B cell (primary cell): ENCODE measurements around the gene CNGB1. TPM values are rescaled to one million over a fixed set of nuclear protein-coding genes. Genes with fewer than 3 reads are reported as not detected.

ENCODE experiments used
- ATAC-seq: fragments of 200-7000 bp; cut with Tn5 transposase; one replicate; pipeline ENCODE4 v1.10.0; 2021; ENCODE audit warnings: low read depth, mild to moderate bottlenecking, moderate number of reproducible peaks, moderate library complexity
- CTCF ChIA-PET: fragments of 350-600 bp; sonication (Branson Sonifier 250); formaldehyde crosslinking; loops from one replicate; lab custom pipeline; 2021; ENCODE audit warnings: antibody characterized with exemption, inconsistent platforms; lab: Charles Lee
- POLR2A ChIA-PET: fragments of 350-600 bp; sonication (Branson Sonifier 250); formaldehyde crosslinking; loops from one replicate; lab custom pipeline; 2021; ENCODE audit warnings: antibody characterized with exemption; lab: Charles Lee
- DNase-seq: peaks from one replicate; pipeline ENCODE4 v3.0.0; 2013
- H2AFZ ChIP-seq: 2 replicates; pipeline ENCODE4 v1.6.1; 2012; ENCODE audit warnings: mild to moderate bottlenecking, low read depth, low read length; ENCODE audit not compliant: insufficient read depth, poor library complexity, severe bottlenecking
- H3K27ac ChIP-seq, 2 donors: 1 replicate in 1 of 2; 2 replicates in 1 of 2; pipeline ENCODE4 v1.5.1; 2012 to 2013; ENCODE audit warnings: low read length in 2 of 2, mild to moderate bottlenecking in 2 of 2, moderate library complexity in 1 of 2
- H3K27me3 ChIP-seq, 4 experiments: fragments of 200-600 bp in 1 of 4; sonication (generic) in 1 of 4; replicated peaks in 1 of 4; 1 replicate in 2 of 4; 2 replicates in 2 of 4; pipeline versions ENCODE4 v1.6.1 to v1.7.0; 2013 to 2016; ENCODE audit warnings: low read length in 3 of 4, mild to moderate bottlenecking in 2 of 4, mixed read lengths in 1 of 4, moderate library complexity in 1 of 4; ENCODE audit not compliant: insufficient read depth in 4 of 4, control insufficient read depth in 3 of 4; ENCODE audit errors: control extremely low read depth in 1 of 4
- H3K36me3 ChIP-seq, 2 experiments: replicated peaks in 1 of 2; 1 replicate in 1 of 2; 2 replicates in 1 of 2; pipeline versions ENCODE4 v1.6.1 to v1.7.1; 2013; ENCODE audit warnings: low read length in 1 of 2; ENCODE audit not compliant: insufficient read depth in 2 of 2, control insufficient read depth in 1 of 2; ENCODE audit errors: control extremely low read depth in 1 of 2, extremely low read depth in 1 of 2
- H3K4me1 ChIP-seq, 2 donors: fragments of 200-600 bp in 1 of 2; sonication (generic) in 1 of 2; 1 replicate in 1 of 2; 2 replicates in 1 of 2; pipeline versions ENCODE4 v1.5.1 to v1.6.1; 2013 to 2017; ENCODE audit warnings: low read length in 2 of 2; ENCODE audit not compliant: control insufficient read depth in 2 of 2, insufficient read depth in 2 of 2
- H3K4me2 ChIP-seq: replicated peaks from 2 replicates; pipeline ENCODE3; 2012; ENCODE audit warnings: mild to moderate bottlenecking, low read depth, low read length; ENCODE audit not compliant: poor library complexity, severe bottlenecking
- H3K4me3 ChIP-seq, 5 experiments: fragments of 200-600 bp in 1 of 5; sonication (generic) in 1 of 5; 1 replicate in 3 of 5; 2 replicates in 2 of 5; pipeline versions ENCODE4 v1.5.1 to v1.7.0; 2011 to 2016; ENCODE audit warnings: low read length in 4 of 5, mild to moderate bottlenecking in 4 of 5, low read depth in 2 of 5, control low read depth in 1 of 5, moderate library complexity in 1 of 5; ENCODE audit not compliant: insufficient read depth in 1 of 5; ENCODE audit errors: control extremely low read depth in 1 of 5, extremely low read depth in 1 of 5
- H3K79me2 ChIP-seq: fragments of 200-600 bp; sonication (generic); one replicate; pipeline ENCODE4 v1.6.0; 2016; ENCODE audit warnings: low read length; ENCODE audit not compliant: control insufficient read depth, insufficient read depth
- H3K9ac ChIP-seq: fragments of 200-600 bp; sonication (generic); 2 replicates; pipeline ENCODE4 v1.6.1; 2017; ENCODE audit warnings: mild to moderate bottlenecking, low read length, moderate library complexity
- H3K9me3 ChIP-seq, 3 donors: one replicate each; pipeline versions ENCODE4 v1.6.1 to v1.7.1; 2013; ENCODE audit warnings: low read length in 2 of 3; ENCODE audit not compliant: control insufficient read depth in 2 of 3, insufficient read depth in 1 of 3; ENCODE audit errors: control extremely low read depth in 1 of 3
- H4K20me1 ChIP-seq: 2 replicates; pipeline ENCODE4 v1.6.0; 2012; ENCODE audit warnings: mild to moderate bottlenecking, low read length; ENCODE audit not compliant: insufficient read depth, control insufficient read depth, poor library complexity, severe bottlenecking
- H3K27ac Mint-ChIP-seq: one replicate; pipeline ENCODE4 v1.8.0; 2021; ENCODE audit warnings: mixed read lengths
- H3K27me3 Mint-ChIP-seq: one replicate; pipeline ENCODE4 v1.8.0; 2021; ENCODE audit warnings: mixed read lengths
- H3K4me1 Mint-ChIP-seq: one replicate; pipeline ENCODE4 v1.8.0; 2021; ENCODE audit warnings: mixed read lengths
- H3K4me3 Mint-ChIP-seq: one replicate; pipeline ENCODE4 v1.8.0; 2021; ENCODE audit warnings: mixed read lengths
- H3K9me3 Mint-ChIP-seq: one replicate; pipeline ENCODE4 v1.8.0; 2022; ENCODE audit warnings: mixed read lengths; ENCODE audit not compliant: insufficient read depth
- EZH2 ChIP-seq: IDR thresholded peaks from 2 replicates; pipeline ENCODE4 v1.6.1; 2012; ENCODE audit warnings: borderline replicate concordance, low read depth, mild to moderate bottlenecking, moderate library complexity, low read length; ENCODE audit not compliant: insufficient read depth, poor library complexity, severe bottlenecking
- WGBS: methylation state at CpG from one replicate; pipeline ENCODE4 v1.1.5; 2013; ENCODE audit warnings: missing lambda C conversion rate; ENCODE audit not compliant: insufficient coverage; 5-methylcytosine and 5-hydroxymethylcytosine counted together
- intact Hi-C: fragments of 100-400 bp; cut with micrococcal nuclease; formaldehyde crosslinking; loops from one replicate; pipeline ENCODE4 v1.10.0; 2022
- polyA plus RNA-seq: library from polyadenylated mRNA; depleted of rRNA; stranded (reverse); fragments of >200 nt; gene quantifications from 2 replicates; pipeline ENCODE4 v1.2.3, GENCODE V29; 2012
- total RNA-seq, 2 donors: library from RNA; stranded (reverse); fragments of 120-200 nt in 1 of 2; gene quantifications; 1 replicate in 1 of 2; 2 replicates in 1 of 2; pipeline versions ENCODE4 v1.2.3 to v1.2.4, GENCODE V29; 2013 to 2022
- TF ChIP-seq, protein P1 (sequence below): fragments of 200-600 bp; IDR thresholded peaks from one replicate; pipeline ENCODE4 v1.8.0; 2022; ENCODE audit warnings: antibody characterized with exemption, mild to moderate bottlenecking

CNGB1 gene
- total and polyA plus RNA-seq, 2 donors (not counting 1 experiment from before 2014, with no cell fraction given) = not detected

DNA sequence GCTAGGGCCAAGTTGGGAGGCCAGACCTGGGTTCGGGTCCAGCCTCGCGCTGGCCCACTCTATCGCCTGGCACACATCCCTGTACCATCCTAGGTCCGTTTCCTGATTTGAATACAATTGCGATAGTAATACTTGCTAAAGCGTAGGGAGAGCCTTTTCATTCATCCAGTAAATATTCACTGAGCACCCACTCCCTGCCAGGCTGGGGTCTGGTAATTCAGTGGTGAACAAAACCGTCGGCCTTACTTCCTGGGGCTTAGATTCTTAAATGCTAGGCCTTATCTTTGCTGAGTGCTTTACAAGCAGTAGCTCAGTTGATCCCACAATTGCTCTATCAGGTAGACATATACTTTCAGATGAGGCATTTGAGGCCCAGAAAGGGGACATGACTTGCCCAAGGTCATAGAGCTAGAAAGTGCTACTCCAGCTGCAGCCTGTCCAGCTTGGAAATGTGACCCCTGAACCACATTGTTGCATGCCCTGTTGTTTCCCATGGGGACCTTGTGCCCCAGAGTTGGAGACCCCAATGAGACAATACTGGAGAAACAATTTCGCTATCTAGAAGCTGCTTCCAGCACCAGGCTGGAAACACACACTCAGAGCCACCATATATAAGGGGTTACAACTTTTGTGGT is 31.0 kb upstream of the CNGB1 start:
- TF ChIP-seq, protein P1, sequence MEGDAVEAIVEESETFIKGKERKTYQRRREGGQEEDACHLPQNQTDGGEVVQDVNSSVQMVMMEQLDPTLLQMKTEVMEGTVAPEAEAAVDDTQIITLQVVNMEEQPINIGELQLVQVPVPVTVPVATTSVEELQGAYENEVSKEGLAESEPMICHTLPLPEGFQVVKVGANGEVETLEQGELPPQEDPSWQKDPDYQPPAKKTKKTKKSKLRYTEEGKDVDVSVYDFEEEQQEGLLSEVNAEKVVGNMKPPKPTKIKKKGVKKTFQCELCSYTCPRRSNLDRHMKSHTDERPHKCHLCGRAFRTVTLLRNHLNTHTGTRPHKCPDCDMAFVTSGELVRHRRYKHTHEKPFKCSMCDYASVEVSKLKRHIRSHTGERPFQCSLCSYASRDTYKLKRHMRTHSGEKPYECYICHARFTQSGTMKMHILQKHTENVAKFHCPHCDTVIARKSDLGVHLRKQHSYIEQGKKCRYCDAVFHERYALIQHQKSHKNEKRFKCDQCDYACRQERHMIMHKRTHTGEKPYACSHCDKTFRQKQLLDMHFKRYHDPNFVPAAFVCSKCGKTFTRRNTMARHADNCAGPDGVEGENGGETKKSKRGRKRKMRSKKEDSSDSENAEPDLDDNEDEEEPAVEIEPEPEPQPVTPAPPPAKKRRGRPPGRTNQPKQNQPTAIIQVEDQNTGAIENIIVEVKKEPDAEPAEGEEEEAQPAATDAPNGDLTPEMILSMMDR = no peak
- TF ChIP-seq EZH2 = no peak
- ChIA-PET CTCF (interaction anchor here (0.6 to 2.7 kb wide), 6 partner anchors 15 to 411 kb away, joined by 3 to 15 read pairs (median 6); partner anchors contain the start of gene KATNB1), POLR2A (no interaction called here)
- intact Hi-C loops = loop anchor here (1.0 to 10.0 kb wide), 9 partner anchors 17 to 815 kb away; partner anchors contain the start of genes ARL2BP, CCDC102A, CSNK2A2 and GOT2
- Mint-ChIP-seq H3K27ac (peak overlapping the region; percentile 96), H3K27me3 (no peaks in the 10 kb centered on the region), H3K9me3 (no peaks in the 10 kb centered on the region), H3K4me1 (peaks cover 34% of the 10 kb centered on the region), H3K4me3 (peak overlapping the region; percentile 97)
- Histone ChIP-seq H4K20me1 (peaks cover 13% of the 10 kb centered on the region), H3K27ac (no peak overlapping the region), H3K4me3 (peak overlapping the region; percentile 13 to 95 (median 88)), H3K4me1 (peaks cover 16 to 26% of the 10 kb centered on the region in 2 donors), H3K9me3 (peaks cover 0 to 5% (median 0%) of the 10 kb centered on the region in 3 donors), H2AFZ (peak overlapping the region; percentile 83), H3K36me3 (peaks cover under 1 to 18% of the 10 kb centered on the region in 2 experiments), H3K4me2 (peak overlapping the region; percentile 100), H3K9ac (peak overlapping the region; percentile 90), H3K79me2 (peaks cover 15% of the 10 kb centered on the region), H3K27me3 (no peaks in the 10 kb centered on the region)
- ATAC-seq = no peak
- WGBS = 52% methylated on average over 6 of the region's 10 CpGs
- no peak for DNase-seq
